Ishikawa (cell line): ENCODE measurements around the gene ASTN2.

Source experiments
- CEBPB ChIP-seq: IDR thresholded peaks from 2 replicates; pipeline ENCODE4 v1.6.1; 2012
- CREB1 ChIP-seq: IDR thresholded peaks from 2 replicates; pipeline ENCODE4 v1.6.1; 2012; ENCODE audit warnings: low read depth
- EGR1 ChIP-seq: IDR thresholded peaks from 2 replicates; pipeline ENCODE4 v1.6.1; 2012
- EP300 ChIP-seq: IDR thresholded peaks from 2 replicates; pipeline ENCODE4 v1.6.1; 2012; ENCODE audit warnings: borderline replicate concordance
- FOXM1 ChIP-seq: IDR thresholded peaks from 2 replicates; pipeline ENCODE4 v1.6.1; 2012; ENCODE audit warnings: low read depth, borderline replicate concordance
- MAX ChIP-seq: IDR thresholded peaks from 2 replicates; pipeline ENCODE4 v1.6.1; 2012
- NFIC ChIP-seq: IDR thresholded peaks from 2 replicates; pipeline ENCODE4 v1.6.1; 2012
- RAD21 ChIP-seq: IDR thresholded peaks from 2 replicates; pipeline ENCODE4 v1.6.1; 2012; ENCODE audit warnings: low read depth
- REST ChIP-seq: IDR thresholded peaks from 2 replicates; pipeline ENCODE4 v1.6.1; 2012; ENCODE audit warnings: low read depth, mild to moderate bottlenecking
- TAF1 ChIP-seq: IDR thresholded peaks from 2 replicates; pipeline ENCODE4 v1.6.1; 2012; ENCODE audit warnings: low read depth, mild to moderate bottlenecking
- TCF12 ChIP-seq: IDR thresholded peaks from 2 replicates; pipeline ENCODE4 v1.6.1; 2012; ENCODE audit warnings: low read depth
- TEAD4 ChIP-seq: IDR thresholded peaks from 2 replicates; pipeline ENCODE4 v1.6.1; 2012
- USF1 ChIP-seq: IDR thresholded peaks from 2 replicates; pipeline ENCODE4 v1.6.1; 2012
- YY1 ChIP-seq: IDR thresholded peaks from 2 replicates; pipeline ENCODE4 v1.6.1; 2012; ENCODE audit warnings: low read depth

- TF ChIP-seq EGR1 (no peak), TEAD4 (no peak), CREB1 (no peak), RAD21 (no peak), NFIC (no peak), MAX (no peak), REST (no peak), EP300 (no peak), YY1 (no peak), TCF12 (no peak), TAF1 (no peak), FOXM1 (no peak), USF1 (no peak), CEBPB (no peak)
Observed at GRCh38 chr9:116959809-116960208, 455.0 kb downstream of the ASTN2 start.
